Activated CD8-positive, alpha-beta memory T cell treated with anti-CD3 and anti-CD28 coated beads for 48 hours (primary cell): ENCODE results near the gene PYGM.

Experiments used
- DNase-seq, 3 experiments: peaks; one replicate each; pipeline ENCODE4 v3.0.0-alpha.2; 2020; ENCODE audit warnings: low read depth in 2 of 3, low spot score in 2 of 3

PYGM gene

DNA sequence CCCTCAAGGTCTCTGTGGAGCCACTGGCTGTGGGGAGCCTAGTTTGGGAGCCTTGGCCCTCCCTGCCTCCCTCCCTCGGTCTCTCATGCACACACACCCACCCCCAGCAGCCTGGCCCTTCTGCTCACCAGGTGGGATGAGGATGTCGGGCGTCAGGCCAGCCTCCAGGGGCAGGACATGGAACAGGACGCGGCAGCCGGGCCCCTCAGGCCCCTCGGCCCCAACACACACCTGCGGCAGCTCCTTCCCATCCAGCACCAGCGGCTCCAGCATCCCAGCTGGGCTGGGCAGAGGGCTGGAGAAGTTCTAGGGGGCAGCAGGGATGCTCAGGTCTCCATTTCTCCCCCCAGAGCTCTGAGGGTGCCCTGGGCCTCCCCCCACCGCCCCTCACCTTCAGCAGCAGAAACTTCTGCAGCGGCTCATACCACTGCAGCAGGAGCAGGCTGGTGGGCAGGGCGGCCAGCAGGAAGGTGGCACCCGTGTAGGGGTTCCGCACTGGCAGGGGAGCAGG, 32.1 kb upstream of the PYGM start:
- DNase-seq: no peak

DNA sequence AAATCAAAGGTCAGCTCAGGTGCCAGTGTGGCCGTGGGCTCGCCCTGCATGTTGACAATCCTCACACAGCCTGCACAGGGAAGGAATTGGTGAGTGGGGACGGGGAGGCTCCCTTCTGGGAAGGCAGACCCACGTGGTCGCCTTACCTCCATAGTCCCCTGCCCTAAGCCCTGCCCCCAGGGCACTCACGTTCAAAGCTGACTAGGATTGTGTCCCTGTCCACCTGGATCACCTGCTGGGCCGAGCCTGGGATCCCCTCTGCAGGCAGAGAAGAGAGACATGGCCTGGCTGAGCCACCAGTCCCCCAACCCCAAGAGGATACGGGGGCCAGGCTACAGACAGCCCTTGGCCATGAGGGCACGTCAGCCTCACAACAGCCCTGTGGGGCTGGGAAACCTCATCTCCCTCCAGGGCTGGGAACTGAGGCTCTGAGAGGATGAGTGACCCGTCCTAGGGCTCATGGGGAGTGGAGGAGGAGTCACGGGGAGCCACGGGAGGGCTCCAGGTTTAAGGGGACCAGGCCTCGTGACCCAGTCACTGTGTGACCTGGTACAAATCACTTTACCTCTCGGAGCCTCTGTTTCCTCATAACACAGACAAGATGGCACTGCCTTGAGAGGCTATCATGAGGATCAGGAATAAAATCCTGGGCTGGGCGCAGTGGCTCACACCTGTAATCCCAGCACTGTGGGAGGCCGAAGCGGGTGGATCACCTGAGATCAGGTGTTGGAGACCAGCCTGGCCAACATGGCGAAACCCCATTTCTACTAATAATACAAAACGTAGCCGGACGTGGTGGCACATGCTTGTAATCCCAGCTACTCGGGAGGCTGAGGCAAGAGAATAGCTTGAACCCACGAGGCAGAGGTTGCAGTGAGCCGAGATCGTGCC, 30.7 kb upstream of the PYGM start:
- no peak for DNase-seq

DNA sequence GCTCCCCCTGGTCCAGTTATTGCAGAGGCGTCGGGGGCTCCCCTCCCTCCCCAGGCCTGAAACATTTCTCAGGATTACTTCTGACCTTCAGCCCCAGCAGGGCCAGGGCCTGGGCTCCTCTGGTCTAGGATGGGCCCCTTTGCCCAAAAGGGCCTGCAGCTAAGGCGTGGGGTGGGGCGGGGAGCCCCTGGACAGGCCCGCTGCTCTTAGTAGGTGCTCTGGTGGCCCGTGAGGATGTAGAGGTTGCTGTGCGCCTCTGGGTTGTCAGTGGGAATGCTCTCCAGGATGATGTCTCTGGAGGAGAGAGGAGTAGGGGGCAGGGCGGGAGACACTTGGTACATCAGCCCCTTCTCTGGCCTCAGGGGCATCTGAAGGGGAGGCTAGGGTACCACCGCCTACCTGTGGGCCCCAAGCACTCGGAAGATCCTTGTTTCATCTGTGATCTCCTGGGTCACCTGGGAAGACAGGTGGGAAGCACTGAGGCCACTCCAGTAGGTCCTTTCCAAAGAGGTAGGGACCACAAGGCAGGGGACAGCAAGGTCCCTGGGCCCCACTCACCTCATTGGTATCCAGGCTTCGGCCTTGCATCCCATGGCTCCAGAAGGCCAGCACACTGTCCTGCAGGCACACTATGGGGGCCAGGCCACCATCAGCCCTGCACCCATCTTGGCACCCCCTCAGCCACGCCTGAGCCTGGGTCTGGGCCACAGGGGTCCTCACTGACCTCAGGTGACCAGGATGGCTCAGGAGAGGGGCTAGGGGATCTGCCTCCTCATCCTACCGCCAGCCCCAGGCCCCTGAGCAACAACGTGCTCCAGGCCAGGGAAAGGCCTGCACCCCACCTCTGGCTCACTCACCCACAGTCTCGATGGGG, 29.8 kb upstream of the PYGM start:
- DNase-seq: no peak

DNA sequence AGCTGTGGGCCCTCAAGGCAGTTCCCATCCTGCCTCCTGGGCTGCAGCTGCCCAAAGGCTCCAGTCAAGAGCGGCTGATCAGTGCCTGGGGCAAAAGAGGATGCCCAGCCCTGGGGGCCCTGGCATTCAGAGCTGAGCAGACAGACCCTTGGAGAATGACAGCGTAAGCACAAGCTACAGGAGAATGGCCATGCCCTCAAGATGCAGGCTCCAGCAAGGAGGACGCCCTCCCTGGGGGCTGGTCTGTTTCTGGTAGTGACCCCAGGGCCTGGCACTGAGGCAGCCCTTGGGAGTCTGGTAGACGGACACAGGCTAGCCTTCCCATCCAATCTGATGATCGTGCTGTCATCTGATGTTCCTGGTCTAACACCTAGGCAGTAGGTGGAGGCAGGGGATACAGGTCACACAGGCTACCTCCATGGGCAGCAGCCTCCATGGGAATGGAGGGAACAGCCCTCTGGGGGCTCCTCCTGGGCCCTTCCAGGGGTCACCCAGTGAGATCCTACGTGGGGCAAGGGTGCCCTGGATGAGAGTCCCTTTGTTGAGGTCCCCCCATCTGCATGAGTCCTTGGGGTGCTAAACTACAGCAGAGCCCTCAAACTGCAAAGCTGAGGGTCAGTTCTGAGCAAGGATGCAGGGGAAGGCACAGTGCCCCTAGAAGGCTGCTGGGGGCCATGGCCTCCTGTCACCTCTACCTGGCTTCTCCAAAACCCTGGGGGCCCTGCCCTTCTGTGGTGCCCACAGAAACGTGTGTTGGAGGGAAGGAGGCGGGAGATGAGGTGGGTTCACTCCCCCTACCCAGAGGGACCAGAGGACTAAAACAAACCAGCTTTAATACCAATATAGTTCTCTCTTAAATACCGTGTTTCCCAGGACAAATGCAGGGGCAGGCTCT, 28.8 kb upstream of the PYGM start:
- no peak for DNase-seq

DNA sequence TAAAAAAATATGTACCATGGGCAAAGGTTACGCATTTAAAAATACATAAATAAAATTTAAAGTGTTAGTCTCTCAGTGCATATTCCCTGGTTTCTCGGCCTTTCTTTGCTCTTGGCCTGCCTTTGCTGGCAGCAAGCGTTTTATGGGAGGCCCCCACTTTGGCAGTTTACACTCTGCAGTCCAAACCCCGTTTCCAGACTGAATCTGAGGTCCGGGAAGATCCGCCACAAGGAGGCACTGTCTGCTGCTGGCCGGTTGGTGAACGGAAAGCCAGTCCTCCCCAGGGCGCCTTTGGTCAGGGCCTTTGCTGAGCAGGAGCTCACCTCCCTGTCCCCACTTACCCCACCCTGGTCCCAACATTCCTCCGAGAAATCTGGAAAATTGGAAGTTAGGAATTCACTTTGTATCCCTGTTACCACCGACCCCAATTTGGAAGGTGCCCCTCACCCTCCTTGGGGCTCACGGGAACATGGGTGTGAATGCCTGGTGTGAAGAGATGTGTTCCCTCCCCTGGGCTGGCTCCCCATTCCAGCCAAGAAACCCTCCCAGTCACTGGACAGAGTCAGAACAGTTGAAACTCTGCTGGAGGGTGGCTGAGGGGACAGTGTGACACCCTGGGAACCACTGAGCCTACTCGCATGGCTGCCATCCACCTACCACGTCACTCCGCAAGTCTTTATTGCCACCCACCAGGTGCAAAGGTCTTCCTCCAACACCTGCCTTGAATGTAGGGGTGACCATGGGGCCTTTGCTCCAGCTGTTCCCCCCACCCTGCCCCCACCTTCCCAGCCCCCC, 27.9 kb upstream of the PYGM start:
- DNase-seq: no peak

DNA sequence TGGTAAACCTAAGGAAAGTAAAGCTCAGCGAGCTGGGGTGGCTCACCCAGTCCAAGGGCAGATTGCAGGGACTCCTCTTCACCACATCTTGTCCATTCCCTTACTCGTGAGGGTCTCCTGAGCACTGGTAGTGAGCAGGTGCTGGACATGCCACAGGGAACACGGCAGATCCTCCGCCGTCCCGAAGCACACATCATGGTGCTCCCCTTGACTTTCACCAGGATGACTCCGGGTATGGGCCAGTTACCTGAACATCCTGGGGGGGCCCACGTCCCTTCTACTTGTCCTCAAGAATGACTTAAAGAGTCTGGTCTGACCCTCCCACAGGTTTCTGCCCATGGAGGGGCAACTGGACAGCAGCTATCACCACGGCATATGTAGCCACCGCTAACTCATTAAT, 26.5 kb upstream of the PYGM start:
- DNase-seq: no peak

DNA sequence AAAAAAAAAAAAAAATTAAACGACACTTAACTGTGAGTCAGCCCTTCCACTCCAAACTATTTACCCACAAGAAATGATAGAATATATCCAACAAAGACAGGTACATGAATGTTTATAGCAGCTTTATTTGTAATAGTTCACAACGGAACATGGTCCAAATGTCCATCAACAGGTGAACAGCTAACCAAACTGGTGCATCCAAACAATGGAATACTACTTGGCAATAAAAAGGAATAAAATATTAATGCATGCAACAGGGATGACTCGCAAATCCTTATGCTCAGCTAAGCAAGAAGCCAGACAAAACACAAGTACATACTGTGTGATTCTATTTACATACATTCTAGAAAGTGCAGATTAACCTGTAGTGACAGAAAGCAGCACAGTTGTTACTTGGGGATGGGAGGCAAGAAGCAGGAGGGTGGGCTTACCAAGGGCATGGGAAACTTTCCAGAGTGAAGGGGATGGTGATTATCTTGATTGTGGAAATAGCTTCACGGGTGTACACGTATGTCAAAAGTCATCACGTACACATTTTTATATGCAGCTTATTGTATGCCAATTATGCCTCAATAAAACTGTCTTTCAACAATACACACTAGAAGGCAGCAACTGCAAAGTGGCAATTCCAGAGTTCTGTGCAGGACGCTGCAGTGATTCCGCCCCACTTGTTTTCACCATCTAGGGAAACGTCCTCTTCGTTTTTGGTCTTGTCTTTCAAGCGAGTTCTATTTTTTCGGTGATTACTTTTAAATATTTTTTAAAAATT, 25.2 kb upstream of the PYGM start:
- DNase-seq: no peak

DNA sequence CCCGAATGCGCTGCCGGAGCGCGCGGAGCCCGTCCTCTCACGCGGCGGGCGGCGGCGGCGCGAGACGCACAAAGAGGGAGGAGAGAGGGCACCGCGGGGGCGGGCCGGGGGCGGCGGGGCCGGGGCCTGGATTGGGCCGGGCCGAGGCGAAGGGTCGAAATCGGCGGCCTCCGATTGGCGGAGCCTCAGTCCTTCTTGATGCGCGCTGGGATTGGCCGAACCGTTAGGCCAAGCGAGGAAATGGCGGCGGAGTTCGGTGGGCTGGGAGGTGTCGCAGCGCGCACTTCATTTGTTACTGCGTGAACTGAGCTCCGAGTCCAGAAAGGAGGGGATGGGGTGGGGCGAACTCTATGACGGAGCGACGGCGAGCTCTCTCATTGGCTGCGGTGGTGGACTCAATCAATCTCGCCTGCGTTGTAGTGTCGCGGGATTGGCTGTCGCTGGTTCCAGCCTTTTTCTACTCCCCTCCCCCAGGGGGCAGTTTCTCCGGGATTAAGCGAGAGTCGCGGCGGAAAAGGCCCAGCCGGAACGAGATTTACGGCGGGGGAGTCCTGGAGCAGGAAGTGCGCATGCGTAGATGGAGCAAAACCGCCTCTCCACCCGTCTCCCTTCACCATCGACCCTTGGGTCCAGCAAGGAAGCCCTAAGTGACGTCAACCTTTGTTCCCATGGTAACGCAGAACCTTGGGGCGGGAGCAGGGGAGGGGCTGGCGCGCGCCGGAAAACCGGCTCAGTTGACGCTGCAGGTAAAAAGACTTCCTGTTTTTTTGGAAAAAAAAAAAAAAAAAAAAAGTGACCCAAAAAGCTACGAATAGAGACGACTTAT, 18.9 kb upstream of the PYGM start, which contains the start of gene SF1:
SF1 (minus strand) TSS at position 70 of the 826 bp plus-strand sequence. CDS start 150 bp downstream, outside the sequence.
- peak; percentile 89 to 98 (median 95) for DNase-seq

DNA sequence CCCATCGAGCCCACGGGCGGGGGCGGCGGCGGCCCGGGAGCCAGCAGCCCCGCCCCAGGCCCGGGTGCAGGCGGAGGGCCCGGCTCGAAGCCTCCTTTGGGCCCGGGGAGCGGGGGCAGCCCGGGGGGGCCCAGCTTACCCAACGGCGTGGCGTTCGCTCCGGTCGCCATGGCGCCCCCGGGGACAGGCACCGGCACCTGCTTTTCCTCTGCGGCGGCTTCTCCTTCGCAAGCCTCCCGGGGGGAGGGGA, 18.4 kb upstream of the PYGM start:
- DNase-seq: no peak

DNA sequence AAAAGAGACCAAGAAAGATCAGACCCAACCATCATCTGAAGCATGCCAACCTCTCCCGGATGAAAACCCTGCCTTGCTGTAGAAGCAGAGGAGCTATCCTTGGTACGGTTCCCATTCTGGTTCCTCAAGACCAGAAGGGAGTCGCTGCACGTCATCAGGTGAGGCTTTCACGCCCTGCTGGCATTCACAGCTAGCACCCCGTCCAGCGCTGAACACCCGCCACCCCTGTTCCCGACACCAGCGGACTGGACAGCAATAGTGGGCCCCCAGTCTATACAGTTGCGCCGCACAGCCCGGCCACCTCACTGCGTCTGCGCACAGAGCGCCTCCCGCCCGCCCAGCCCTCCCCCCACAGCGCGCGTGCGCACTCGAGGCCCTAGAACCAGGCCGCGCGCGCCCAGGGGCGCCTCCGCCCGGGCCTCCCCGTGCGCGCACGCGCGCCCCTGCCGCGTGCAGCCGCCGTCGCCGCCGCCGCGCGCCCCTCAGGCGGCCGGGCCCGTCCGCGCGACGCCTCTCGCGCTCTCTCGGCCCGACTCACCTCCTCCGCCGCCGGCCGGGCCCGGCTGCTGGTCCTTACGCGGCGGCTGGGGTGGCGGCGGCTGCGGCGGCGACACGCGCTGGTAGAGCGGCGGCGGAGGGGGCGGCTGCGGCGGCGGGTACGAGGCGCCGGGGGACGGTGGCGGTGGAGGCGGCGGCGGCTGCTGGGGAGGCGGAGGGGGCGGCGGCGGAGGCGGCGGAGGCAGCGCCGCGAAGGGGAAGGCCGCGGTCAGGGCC, 17.9 kb upstream of the PYGM start:
- peak in 2 of 3 experiments; percentile 61 to 64 for DNase-seq

DNA sequence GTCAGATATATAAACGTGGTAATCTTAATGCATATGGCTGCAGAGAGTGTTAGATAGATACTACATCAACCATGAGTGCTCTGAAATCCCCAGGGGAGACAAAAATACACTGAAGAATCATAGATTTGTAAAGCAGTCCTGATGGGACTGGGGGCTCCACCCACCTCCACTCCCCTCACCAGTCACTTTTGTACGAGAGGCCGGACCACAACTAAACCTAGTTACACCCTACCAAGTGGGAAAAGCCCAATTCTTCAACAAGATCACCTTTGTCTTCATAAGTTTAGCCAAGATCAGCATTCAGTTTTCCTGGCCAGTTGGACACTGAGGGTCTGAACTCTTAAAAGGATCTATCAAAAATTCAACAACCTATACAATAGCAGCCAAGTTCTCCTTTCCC, 17.1 kb upstream of the PYGM start:
- no peak for DNase-seq

DNA sequence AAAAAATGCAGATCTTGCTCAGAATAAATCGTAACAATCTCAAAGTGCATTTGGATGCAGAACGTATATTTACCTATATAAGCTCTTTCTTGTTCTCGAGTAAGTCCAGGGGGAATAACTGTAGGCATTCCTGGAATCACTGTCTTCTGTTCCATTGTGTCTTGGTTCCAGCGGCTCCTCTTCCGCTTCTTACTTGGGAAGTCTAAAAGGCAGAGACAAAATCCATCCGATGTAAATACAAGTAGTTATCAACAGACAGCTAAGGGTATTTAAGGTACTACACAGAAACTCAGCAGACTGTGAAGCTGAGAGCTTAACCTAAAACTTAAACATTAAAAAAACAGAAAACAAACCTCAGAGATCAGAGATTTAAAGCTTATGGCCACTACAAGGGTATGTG, 16.7 kb upstream of the PYGM start:
- DNase-seq: no peak

DNA sequence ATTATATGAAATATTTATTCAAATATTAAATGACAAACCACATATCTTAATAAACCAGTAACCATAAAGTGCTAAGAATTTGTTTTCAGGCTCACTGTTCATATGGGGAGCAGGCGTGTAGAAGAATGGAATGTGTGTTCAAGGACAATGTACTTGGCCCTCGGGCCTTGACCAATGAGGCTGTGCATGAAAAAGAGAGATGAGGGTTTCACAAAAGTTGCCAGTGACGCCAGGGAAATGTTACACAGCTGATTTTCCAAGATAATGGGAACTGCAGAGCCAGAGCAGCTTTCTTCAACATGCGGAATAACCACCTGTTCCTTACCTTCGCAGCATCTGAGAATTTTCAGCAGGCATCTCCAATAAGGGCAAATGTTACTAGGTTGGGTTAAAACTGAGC, 14.4 kb upstream of the PYGM start:
- no peak for DNase-seq

DNA sequence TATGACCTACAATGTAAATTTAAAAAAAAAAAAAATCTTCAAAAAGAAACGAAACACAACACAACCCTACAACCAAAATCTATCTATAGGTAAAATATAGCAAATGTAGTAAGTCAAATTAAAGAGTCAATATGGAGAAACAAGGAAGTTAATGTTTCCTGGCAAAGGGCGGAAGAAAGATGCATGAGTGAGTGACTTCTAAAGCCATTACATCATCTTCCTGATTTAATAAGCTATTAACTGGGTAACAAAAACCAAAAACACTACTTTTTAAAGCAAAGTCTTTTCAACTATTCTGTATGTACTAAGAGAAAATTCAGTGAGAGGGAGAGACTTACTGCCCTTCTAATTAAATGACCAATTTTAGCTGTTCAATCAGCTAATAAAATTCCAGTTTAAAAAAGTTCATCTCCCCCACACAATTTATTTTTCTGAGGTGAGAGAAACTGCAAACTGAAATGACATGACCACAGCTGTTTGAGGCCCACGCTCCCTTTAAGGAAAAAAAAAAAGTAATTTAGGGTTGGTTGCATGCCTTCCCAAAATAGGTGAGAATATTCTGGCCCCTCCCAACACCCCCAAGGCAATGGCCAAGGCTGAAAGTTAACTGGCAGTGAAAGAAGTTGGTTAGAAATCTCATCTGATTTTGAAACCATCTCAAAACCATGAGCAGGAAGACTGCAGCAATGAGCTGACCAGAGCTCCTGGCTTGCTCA, 12.7 kb upstream of the PYGM start:
- no peak for DNase-seq

DNA sequence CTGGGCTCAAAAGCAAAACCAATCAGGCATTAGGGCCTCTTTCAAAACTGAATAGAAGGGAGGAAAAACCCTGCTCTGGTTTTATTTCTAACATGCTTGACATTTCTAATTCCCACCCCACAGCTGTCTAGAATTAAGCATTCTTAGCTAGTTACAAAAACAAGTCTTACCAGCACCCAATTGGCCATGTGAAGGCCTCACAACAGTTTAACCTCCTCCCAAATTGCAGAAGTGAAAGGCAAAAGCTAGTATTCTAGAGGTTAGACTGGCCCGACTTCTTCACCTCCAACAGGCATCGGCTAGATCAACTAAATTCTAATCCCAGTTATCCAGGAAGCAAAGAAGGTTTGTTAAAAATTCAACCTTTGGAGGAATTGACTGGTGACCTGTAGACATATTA, 12.1 kb upstream of the PYGM start:
- DNase-seq: no peak

DNA sequence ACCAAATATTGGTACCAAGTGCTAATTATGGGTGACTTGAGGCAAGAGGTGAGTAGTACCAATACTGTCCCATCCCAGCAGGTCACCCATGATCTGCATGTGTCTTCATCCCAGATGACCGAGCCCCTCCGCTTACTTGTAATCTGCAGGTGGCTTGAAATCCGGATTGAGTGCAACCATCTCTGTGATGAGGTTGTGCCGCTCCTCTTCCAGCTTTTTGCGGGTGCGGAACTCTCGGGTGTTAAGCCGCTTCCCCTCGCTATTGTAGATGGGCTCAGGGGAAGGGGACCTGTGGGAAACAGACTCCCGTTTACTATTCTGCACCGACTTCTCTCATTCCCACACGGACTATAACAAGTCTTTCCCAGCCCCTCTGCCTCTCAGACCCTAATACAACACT, 10.3 kb upstream of the PYGM start:
- DNase-seq: no peak

DNA sequence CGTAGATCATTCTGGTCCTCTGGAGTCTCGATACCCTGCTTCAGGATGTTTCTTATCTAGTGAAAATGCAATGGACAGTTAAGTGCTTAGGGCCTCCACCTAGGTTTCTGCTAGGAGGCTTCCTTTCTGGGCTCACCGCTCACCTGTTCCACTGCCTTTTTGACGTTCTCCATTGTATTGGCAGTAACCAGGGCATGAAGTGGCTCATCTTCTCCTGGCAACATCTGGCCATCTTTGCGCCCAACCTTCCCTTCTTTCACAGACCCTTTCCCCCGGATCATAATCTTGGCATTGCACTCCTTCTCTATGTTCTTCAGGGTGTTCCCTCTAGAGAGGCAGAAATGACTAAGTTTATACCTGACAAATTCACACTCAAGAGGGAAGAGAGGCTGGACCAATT, 9.5 kb upstream of the PYGM start:
- DNase-seq: no peak
